K562 (cell line): Measurements from ENCODE around the gene KRT1. TPM values are rescaled to one million over a fixed set of nuclear protein-coding genes. Genes with fewer than 3 reads are reported as not detected.

Experiments used
- ATAC-seq: fragments of 200-7000 bp; cut with Tn5 transposase; 3 replicates; pipeline ENCODE4 v1.9.1; 2020; ENCODE audit warnings: moderate library complexity
- BruUV-seq: library from RNA; stranded (reverse); fragments of 400-500 nt; replicated peaks from 2 replicates; lab custom pipeline; 2021; lab: Mats Ljungman, UMichigan
- CTCF ChIA-PET: fragments of 300-600 bp; formaldehyde crosslinking; extraction: SDS; loops from one replicate; lab custom pipeline; 2021; ENCODE audit warnings: low intra/inter-chr PET ratio; lab: Yijun Ruan, JAX
- POLR2A ChIA-PET: fragments of 300-600, 350-650 bp; sonication (Branson Sonifier 250); formaldehyde crosslinking; extraction: SDS; loops from one replicate; lab custom pipeline; 2021; ENCODE audit warnings: antibody characterized with exemption, inconsistent platforms; lab: Yijun Ruan, JAX
- DNase-seq, 4 experiments: peaks; one replicate each; pipeline versions ENCODE4 v3.0.0 to v3.0.0-alpha.2; 2011 to 2018; ENCODE audit warnings: low spot score in 3 of 4, mixed read lengths in 3 of 4; ENCODE audit errors: extremely low read depth in 1 of 4
- FAIRE-seq: peaks from 2 replicates; lab custom pipeline; 2011; peaks lifted over from hg19 to GRCh38; lab: Jason Lieb, UNC
- H2AFZ ChIP-seq: 2 replicates; pipeline ENCODE4 v1.6.0; 2011; ENCODE audit warnings: low read depth, low read length, control low read depth, inconsistent platforms
- H3K27ac ChIP-seq: fragments of 200-600 bp; 3 replicates; pipeline ENCODE4 v1.8.0; 2011; ENCODE audit warnings: low read depth, mild to moderate bottlenecking, control low read depth, inconsistent platforms, low read length, moderate library complexity, mixed read lengths; ENCODE audit errors: extremely low read depth
- H3K27me3 ChIP-seq, 2 experiments: fragments of 300-600 bp in 1 of 2; 2 replicates in 1 of 2; 3 replicates in 1 of 2; pipeline versions ENCODE4 v1.6.0 to v1.8.0; 2011; ENCODE audit warnings: inconsistent platforms in 2 of 2, low read length in 2 of 2, mild to moderate bottlenecking in 1 of 2, mixed read lengths in 1 of 2, moderate library complexity in 1 of 2; ENCODE audit not compliant: control insufficient read depth in 2 of 2, insufficient read depth in 2 of 2
- H3K36me3 ChIP-seq: fragments of 300-600 bp; 3 replicates; pipeline ENCODE4 v1.8.0; 2011; ENCODE audit warnings: mild to moderate bottlenecking, low read length, inconsistent platforms; ENCODE audit not compliant: control insufficient read depth, insufficient read depth
- H3K4me1 ChIP-seq, 2 experiments: fragments of 200-600 bp in 1 of 2; replicated peaks in 1 of 2; 2 replicates in 1 of 2; 3 replicates in 1 of 2; pipeline versions ENCODE4 v1.5.1 to v1.8.0; 2011; ENCODE audit warnings: inconsistent platforms in 2 of 2, low read length in 2 of 2, mild to moderate bottlenecking in 1 of 2, mixed read lengths in 1 of 2, moderate library complexity in 1 of 2; ENCODE audit not compliant: control insufficient read depth in 2 of 2, insufficient read depth in 2 of 2
- H3K4me2 ChIP-seq: 2 replicates; pipeline ENCODE4 v1.6.1; 2011; ENCODE audit warnings: low read length, control low read depth, inconsistent platforms, mixed read lengths; ENCODE audit not compliant: insufficient read depth
- H3K4me3 ChIP-seq: fragments of 200-600 bp; sonication (generic), shearing (Covaris generic); 2 replicates; pipeline ENCODE4 v1.5.1; 2016; ENCODE audit warnings: control low read depth, inconsistent platforms
- H3K79me2 ChIP-seq: fragments of 200-600 bp; 3 replicates; pipeline ENCODE4 v1.8.0; 2011; ENCODE audit warnings: low read length, inconsistent platforms; ENCODE audit not compliant: control insufficient read depth, insufficient read depth
- H3K9ac ChIP-seq, 2 experiments: 2 replicates each; pipeline versions ENCODE4 v1.6.0 to v1.6.1; 2011; ENCODE audit warnings: low read depth in 2 of 2, low read length in 2 of 2, control low read depth in 1 of 2, inconsistent platforms in 1 of 2, mild to moderate bottlenecking in 1 of 2, mixed read lengths in 1 of 2; ENCODE audit not compliant: insufficient read depth in 1 of 2
- H3K9me1 ChIP-seq: one replicate; pipeline ENCODE4 v1.6.0; 2011; ENCODE audit warnings: inconsistent platforms, mild to moderate bottlenecking, low read length, moderate library complexity; ENCODE audit not compliant: control insufficient read depth, insufficient read depth
- H3K9me3 ChIP-seq: replicated peaks from 2 replicates; pipeline ENCODE4 v1.5.1; 2011; ENCODE audit warnings: low read depth, low read length, inconsistent platforms; ENCODE audit not compliant: control insufficient read depth, insufficient read depth
- H4K20me1 ChIP-seq: replicated peaks from 2 replicates; pipeline ENCODE4 v1.6.1; 2011; ENCODE audit warnings: low read length, inconsistent platforms, mixed read lengths; ENCODE audit not compliant: control insufficient read depth, insufficient read depth
- CBX2 ChIP-seq: fragments of 200-600 bp; sonication (generic); IDR thresholded peaks from one replicate; pipeline ENCODE4 v1.6.1; 2012; ENCODE audit warnings: mild to moderate bottlenecking, low read length, inconsistent platforms; ENCODE audit not compliant: insufficient read depth, poor library complexity, severe bottlenecking
- CEBPG ChIP-seq, 3 experiments: fragments of 200-800 bp in 1 of 3; sonication (Bioruptor generic) in 1 of 3; sonication (generic) in 1 of 3; formaldehyde crosslinking in 1 of 3; IDR thresholded peaks in 2 of 3; conservative IDR thresholded peaks in 1 of 3; 2 replicates each; pipeline versions ENCODE4 v1.6.1 to v1.8.0; 2016 to 2022; ENCODE audit warnings: missing compliant biosample characterization in 2 of 3, missing genetic modification characterization in 2 of 3, mild to moderate bottlenecking in 1 of 3, missing genetic modification reagents in 1 of 3
- E2F5 ChIP-seq: sonication (generic); formaldehyde crosslinking; IDR thresholded peaks from 2 replicates; pipeline ENCODE4 v1.8.0; 2022; ENCODE audit warnings: mild to moderate bottlenecking, missing genetic modification reagents
- EP300 ChIP-seq: IDR thresholded peaks from 2 replicates; pipeline ENCODE4 v1.6.1; 2012; ENCODE audit warnings: low read length, improper control_type of control experiment
- FIP1L1 ChIP-seq: fragments of 200-400 bp; formaldehyde crosslinking; IDR thresholded peaks from 2 replicates; pipeline ENCODE4 v1.6.1; 2018; ENCODE audit warnings: mild to moderate bottlenecking, low read depth, low read length; ENCODE audit not compliant: poor library complexity, severe bottlenecking
- GATAD2A ChIP-seq: fragments of 450-650 bp; IDR thresholded peaks from 2 replicates; pipeline ENCODE4 v1.6.1; 2017
- HNRNPK ChIP-seq: fragments of 200-400 bp; formaldehyde crosslinking; IDR thresholded peaks from one replicate; pipeline ENCODE4 v1.6.1; 2018; ENCODE audit warnings: mild to moderate bottlenecking, low read depth, low read length; ENCODE audit not compliant: poor library complexity, severe bottlenecking
- NR2C2 ChIP-seq, 2 experiments: fragments of 200-800 bp in 1 of 2; sonication (Bioruptor generic) in 1 of 2; sonication (generic) in 1 of 2; formaldehyde crosslinking in 1 of 2; IDR thresholded peaks; 2 replicates each; pipeline versions ENCODE4 v1.6.1 to v1.8.0; 2016 to 2022; ENCODE audit warnings: mild to moderate bottlenecking in 1 of 2, missing compliant biosample characterization in 1 of 2, missing genetic modification characterization in 1 of 2, missing genetic modification reagents in 1 of 2
- POLR3G ChIP-seq: IDR thresholded peaks from 2 replicates; pipeline ENCODE4 v1.6.1; 2011; ENCODE audit not compliant: insufficient read length, insufficient replicate concordance; ENCODE audit errors: extremely low read depth
- RCOR1 ChIP-seq, 2 experiments: IDR thresholded peaks; 2 replicates each; pipeline ENCODE4 v1.6.1; 2012; ENCODE audit warnings: low read depth in 2 of 2, low read length in 2 of 2, borderline replicate concordance in 1 of 2, improper control_type of control experiment in 1 of 2
- SRSF3 ChIP-seq: fragments of 200-400 bp; formaldehyde crosslinking; IDR thresholded peaks from 2 replicates; pipeline ENCODE4 v1.6.1; 2016; ENCODE audit warnings: mild to moderate bottlenecking, low read length, moderate library complexity; ENCODE audit not compliant: insufficient read depth
- ZBTB49 ChIP-seq: sonication (generic); formaldehyde crosslinking; IDR thresholded peaks from 2 replicates; pipeline ENCODE4 v1.8.0; 2022; ENCODE audit warnings: missing genetic modification reagents, mild to moderate bottlenecking, borderline replicate concordance
- ZEB2 ChIP-seq: fragments of 450-650 bp; IDR thresholded peaks from 2 replicates; pipeline ENCODE4 v1.6.1; 2016
- WGBS: fragments of 100-300 bp; shearing (Covaris generic); methylation state at CpG from one replicate; pipeline ENCODE4 v1.1.6; 2016; ENCODE audit warnings: low coverage, mixed read lengths; ENCODE audit not compliant: insufficient coverage; ENCODE audit errors: missing lambda C conversion rate; 5-methylcytosine and 5-hydroxymethylcytosine counted together
- in situ Hi-C: fragments of 300-500 bp; cut with MboI; formaldehyde crosslinking; loops from 4 replicates; pipeline ENCODE4 v1.15.0; 2018; ENCODE audit warnings: inconsistent platforms, mixed read lengths
- intact Hi-C: fragments of 100-400 bp; cut with micrococcal nuclease; formaldehyde crosslinking; loops from 2 replicates; pipeline ENCODE4 v1.14.2; 2022
- polyA plus RNA-seq, 8 experiments: library from polyadenylated mRNA; depleted of rRNA in 4 of 8; stranded (reverse) in 5 of 8; unstranded in 3 of 8; fragments of >200 nt; fragmentation: Nextera tagmentation in 2 of 8; fragmentation: Illumina TruSeq in 1 of 8; extraction: Ambion mirVana in 2 of 8; extraction: Trizol in 1 of 8; gene quantifications; 2 replicates each; pipeline versions ENCODE4 v1.2.1 to v1.2.3, GENCODE V29; 2011 to 2014; ENCODE audit warnings: inconsistent platforms in 1 of 8, missing spikeins in 1 of 8
- total RNA-seq, 7 experiments: library from RNA; depleted of rRNA in 6 of 7; stranded (reverse); fragments of >200 nt in 6 of 7; fragmentation: Illumina TruSeq in 2 of 7; extraction: Trizol in 2 of 7; gene quantifications; 2 replicates each; pipeline versions ENCODE4 v1.2.1 to v1.2.3, GENCODE V29; 2011 to 2021; ENCODE audit warnings: low replicate concordance in 1 of 7
- TF ChIP-seq, protein P1 (sequence below): sonication (generic); formaldehyde crosslinking; IDR thresholded peaks from 2 replicates; pipeline ENCODE4 v1.8.0; 2023; ENCODE audit warnings: mild to moderate bottlenecking, missing genetic modification reagents

The KRT1 gene
- total and polyA plus RNA-seq, 9 of the 15 experiments (the other 6 are each of a cell fraction or from before 2014, with no cell fraction given): 0.18 TPM; not detected in 8

- TF ChIP-seq E2F5 (CRISPR knock-in tag) (no peak), EP300 (no peak), ZEB2 (no peak), POLR3G (no peak), CBX2 (no peak)
- TF ChIP-seq, protein P1, sequence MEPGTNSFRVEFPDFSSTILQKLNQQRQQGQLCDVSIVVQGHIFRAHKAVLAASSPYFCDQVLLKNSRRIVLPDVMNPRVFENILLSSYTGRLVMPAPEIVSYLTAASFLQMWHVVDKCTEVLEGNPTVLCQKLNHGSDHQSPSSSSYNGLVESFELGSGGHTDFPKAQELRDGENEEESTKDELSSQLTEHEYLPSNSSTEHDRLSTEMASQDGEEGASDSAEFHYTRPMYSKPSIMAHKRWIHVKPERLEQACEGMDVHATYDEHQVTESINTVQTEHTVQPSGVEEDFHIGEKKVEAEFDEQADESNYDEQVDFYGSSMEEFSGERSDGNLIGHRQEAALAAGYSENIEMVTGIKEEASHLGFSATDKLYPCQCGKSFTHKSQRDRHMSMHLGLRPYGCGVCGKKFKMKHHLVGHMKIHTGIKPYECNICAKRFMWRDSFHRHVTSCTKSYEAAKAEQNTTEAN: no peak
Measured at GRCh38 chr12:52701281-52701680, 21.1 kb upstream of the KRT1 start (continued).

DNA sequence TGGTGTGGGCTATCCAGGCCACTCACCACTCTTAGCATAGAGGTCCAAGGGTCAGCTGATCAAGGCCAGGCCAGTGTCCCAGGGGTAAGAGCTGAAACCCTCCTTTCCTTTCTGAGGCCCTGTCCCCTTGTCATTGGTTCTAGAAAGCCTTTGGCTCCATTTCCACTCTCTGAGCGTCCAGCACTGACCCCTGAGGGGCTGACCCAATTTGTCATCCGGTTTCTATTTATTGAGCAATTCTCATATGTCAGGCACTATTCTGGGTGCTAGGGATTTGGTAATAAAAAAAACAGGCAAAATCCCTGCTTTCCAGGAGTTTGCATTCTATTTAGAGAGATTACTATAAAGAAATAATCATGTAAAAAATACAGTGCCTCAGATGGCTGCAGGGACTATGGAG is 19.8 kb upstream of the KRT1 start:
- no peak for FAIRE-seq
- BruUV-seq: no TSS peak
- no peaks in the 10 kb centered on the region for H3K9me1 ChIP-seq
- 0 out of 5 replicates have a peak, but pooled peaks cover 0 to 3% of the 10 kb centered on the region in 2 experiments for H3K4me1 ChIP-seq
- H3K36me3 ChIP-seq: no peaks in the 10 kb centered on the region
- peaks cover 17 to 71% of the 10 kb centered on the region in 2 experiments; a peak in 4 of 5 replicates for H3K27me3 ChIP-seq
- ChIA-PET CTCF (no interaction called here), POLR2A (no interaction called here)
- no peak for ATAC-seq
- no peaks in the 10 kb centered on the region for H3K79me2 ChIP-seq
- H3K4me3 ChIP-seq: no peak overlapping the region
- H3K9me3 ChIP-seq: no peaks in the 10 kb centered on the region
- WGBS: 6% methylated on average over 2 of the region's 2 CpGs
- H4K20me1 ChIP-seq: 0 out of 2 replicates have a peak, but pooled peaks cover 5% of the 10 kb centered on the region
- H3K27ac ChIP-seq: no peak overlapping the region
- H3K9ac ChIP-seq: no peak overlapping the region
- in situ Hi-C loops: no loop called here
- H2AFZ ChIP-seq: no peak overlapping the region
- H3K4me2 ChIP-seq: no peak overlapping the region
- intact Hi-C loops: loop anchor here (10.0 kb wide), 2 partner anchors 115 to 175 kb away; no protein-coding TSS in a partner anchor
- no peak for DNase-seq
- no peak for TF ChIP-seq GATAD2A
- TF ChIP-seq RCOR1 (IDR thresholded peaks at IDR 0.05; ENCODE audit: borderline replicate concordance in 1 of 2, low read depth in 2 of 2, low read length in 2 of 2): no peak
- no peak for TF ChIP-seq CEBPG (CRISPR knock-in tag; IDR thresholded peaks at IDR 0.05)
- TF ChIP-seq CEBPG (tag; conservative IDR thresholded peaks at IDR 0.05 in 1 of 2, IDR thresholded peaks at IDR 0.05 in 1 of 2): no peak
- no peak for TF ChIP-seq NR2C2 (CRISPR knock-in tag; IDR thresholded peaks at IDR 0.05)
- TF ChIP-seq NR2C2 (tag; IDR thresholded peaks at IDR 0.05): no peak
- TF ChIP-seq HNRNPK: no peak
- TF ChIP-seq FIP1L1: no peak
- TF ChIP-seq ZBTB49 (CRISPR knock-in tag): no peak
- no peak for TF ChIP-seq SRSF3
